K562 (cell line): ENCODE results near the gene IRF1.

Experiments used
- BHLHE40 ChIP-seq: IDR thresholded peaks from 2 replicates; pipeline ENCODE4 v1.6.1; 2011; ENCODE audit warnings: low read length, improper control_type of control experiment
- CCNT2 ChIP-seq: IDR thresholded peaks from 2 replicates; pipeline ENCODE4 v1.6.1; 2011; ENCODE audit warnings: borderline replicate concordance, low read depth, mild to moderate bottlenecking, moderate library complexity, mixed read lengths, low read length; ENCODE audit not compliant: insufficient read length; ENCODE audit errors: extremely low read depth
- CEBPG ChIP-seq, 3 experiments: fragments of 200-800 bp in 1 of 3; sonication (Bioruptor generic) in 1 of 3; sonication (generic) in 1 of 3; formaldehyde crosslinking in 1 of 3; IDR thresholded peaks in 2 of 3; conservative IDR thresholded peaks in 1 of 3; 2 replicates each; pipeline versions ENCODE4 v1.6.1 to v1.8.0; 2016 to 2022; ENCODE audit warnings: missing compliant biosample characterization in 2 of 3, missing genetic modification characterization in 2 of 3, mild to moderate bottlenecking in 1 of 3, missing genetic modification reagents in 1 of 3
- CHD4 ChIP-seq: fragments of 200-600 bp; sonication (generic); IDR thresholded peaks from 3 replicates; pipeline ENCODE4 v1.6.1; 2012; ENCODE audit warnings: low read depth, mild to moderate bottlenecking, mixed read lengths, low read length, inconsistent platforms; ENCODE audit not compliant: insufficient read depth, insufficient replicate concordance, poor library complexity, severe bottlenecking
- FOXA1 ChIP-seq: fragments of 450-650 bp; IDR thresholded peaks from 2 replicates; pipeline ENCODE4 v1.6.1; 2016; ENCODE audit warnings: mild to moderate bottlenecking, borderline replicate concordance
- GTF2F1 ChIP-seq: IDR thresholded peaks from 2 replicates; pipeline ENCODE4 v1.6.1; 2011; ENCODE audit warnings: low read depth, low read length, improper control_type of control experiment
- MCM3 ChIP-seq: fragments of 450-650 bp; IDR thresholded peaks from 2 replicates; pipeline ENCODE4 v1.6.1; 2016
- NCOR1 ChIP-seq: fragments of 450-650 bp; IDR thresholded peaks from 2 replicates; pipeline ENCODE4 v1.6.1; 2016; ENCODE audit warnings: mild to moderate bottlenecking, moderate library complexity
- POLR2A ChIP-seq: fragments of 450-650 bp; conservative IDR thresholded peaks from 2 replicates; pipeline ENCODE4 v1.6.1; 2016
- SP2 ChIP-seq: IDR thresholded peaks from 2 replicates; pipeline ENCODE4 v1.6.1; 2011; ENCODE audit warnings: mild to moderate bottlenecking, low read depth, low read length, moderate library complexity; ENCODE audit not compliant: poor library complexity, severe bottlenecking; ENCODE audit errors: extremely low read depth
- TCF7L2 ChIP-seq: fragments of 150-350 bp; IDR thresholded peaks from 2 replicates; pipeline ENCODE4 v1.6.1; 2016; ENCODE audit warnings: low read depth, mild to moderate bottlenecking, low read length, moderate library complexity
- TF ChIP-seq, protein P1 (sequence below), 3 experiments: IDR thresholded peaks in 2 of 3; conservative IDR thresholded peaks in 1 of 3; 2 replicates each; pipeline ENCODE4 v1.5.1; 2011 to 2012; ENCODE audit warnings: low read length in 3 of 3, mild to moderate bottlenecking in 3 of 3, control low read depth in 2 of 3, improper control_type of control experiment in 1 of 3, inconsistent platforms in 1 of 3, low read depth in 1 of 3, mixed read lengths in 1 of 3, moderate library complexity in 1 of 3; ENCODE audit not compliant: insufficient read depth in 2 of 3
- TF ChIP-seq, protein P2 (sequence below): fragments of 250-450 bp; sonication (Bioruptor Pico); IDR thresholded peaks from 2 replicates; pipeline ENCODE4 v1.8.0; 2021; ENCODE audit warnings: moderate library complexity, mild to moderate bottlenecking, inconsistent platforms
- TF ChIP-seq, protein P3 (sequence below), 2 experiments: fragments of 450-650 bp; formaldehyde crosslinking in 1 of 2; IDR thresholded peaks; 2 replicates each; pipeline versions ENCODE4 v1.4.0 to v1.6.1; 2014 to 2020; ENCODE audit warnings: mild to moderate bottlenecking in 2 of 2, borderline replicate concordance in 1 of 2, low read depth in 1 of 2

DNA sequence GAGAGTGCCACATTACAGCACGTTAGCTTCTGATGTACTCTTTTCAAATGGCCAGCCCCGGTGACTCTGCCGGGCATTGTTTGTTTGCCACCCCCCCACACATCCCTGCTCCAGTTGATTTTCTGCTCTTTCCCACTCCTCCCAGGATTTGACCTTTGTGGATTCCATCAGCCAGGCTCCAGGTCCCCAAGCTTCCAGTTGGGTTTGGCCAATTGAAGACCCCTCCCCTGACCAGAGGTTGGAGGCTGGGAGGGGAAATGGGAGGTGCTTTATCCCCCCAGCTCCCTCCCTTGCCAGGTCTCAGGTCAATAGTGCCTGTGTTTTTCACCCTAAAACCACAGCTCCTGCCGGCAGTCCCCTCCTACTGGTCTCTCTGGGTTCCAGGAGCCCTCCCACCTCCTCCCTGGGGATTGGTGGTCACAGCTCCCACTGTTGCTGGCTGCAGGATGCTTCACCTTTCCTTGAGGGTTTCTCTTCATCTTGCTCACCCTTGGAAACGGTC is 34.9 kb downstream of the IRF1 start:
- TF ChIP-seq TCF7L2 (no peak), MCM3 (no peak), CEBPG (CRISPR knock-in tag; IDR thresholded peaks at IDR 0.05) (no peak), CEBPG (tag; conservative IDR thresholded peaks at IDR 0.05 in 1 of 2, IDR thresholded peaks at IDR 0.05 in 1 of 2) (no peak), NCOR1 (no peak), CCNT2 (no peak), BHLHE40 (no peak), POLR2A (no peak), GTF2F1 (no peak), SP2 (no peak), CHD4 (no peak), FOXA1 (no peak)
- TF ChIP-seq, protein P1, sequence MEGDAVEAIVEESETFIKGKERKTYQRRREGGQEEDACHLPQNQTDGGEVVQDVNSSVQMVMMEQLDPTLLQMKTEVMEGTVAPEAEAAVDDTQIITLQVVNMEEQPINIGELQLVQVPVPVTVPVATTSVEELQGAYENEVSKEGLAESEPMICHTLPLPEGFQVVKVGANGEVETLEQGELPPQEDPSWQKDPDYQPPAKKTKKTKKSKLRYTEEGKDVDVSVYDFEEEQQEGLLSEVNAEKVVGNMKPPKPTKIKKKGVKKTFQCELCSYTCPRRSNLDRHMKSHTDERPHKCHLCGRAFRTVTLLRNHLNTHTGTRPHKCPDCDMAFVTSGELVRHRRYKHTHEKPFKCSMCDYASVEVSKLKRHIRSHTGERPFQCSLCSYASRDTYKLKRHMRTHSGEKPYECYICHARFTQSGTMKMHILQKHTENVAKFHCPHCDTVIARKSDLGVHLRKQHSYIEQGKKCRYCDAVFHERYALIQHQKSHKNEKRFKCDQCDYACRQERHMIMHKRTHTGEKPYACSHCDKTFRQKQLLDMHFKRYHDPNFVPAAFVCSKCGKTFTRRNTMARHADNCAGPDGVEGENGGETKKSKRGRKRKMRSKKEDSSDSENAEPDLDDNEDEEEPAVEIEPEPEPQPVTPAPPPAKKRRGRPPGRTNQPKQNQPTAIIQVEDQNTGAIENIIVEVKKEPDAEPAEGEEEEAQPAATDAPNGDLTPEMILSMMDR (IDR thresholded peaks at IDR 0.05 in 2 of 3, conservative IDR thresholded peaks at IDR 0.05 in 1 of 3; ENCODE audit: insufficient read depth in 2 of 3, low read depth in 1 of 3, low read length in 3 of 3) = no peak
- TF ChIP-seq, protein P2, sequence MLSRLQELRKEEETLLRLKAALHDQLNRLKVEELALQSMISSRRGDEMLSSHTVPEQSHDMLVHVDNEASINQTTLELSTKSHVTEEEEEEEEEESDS (CRISPR knock-in tag) = no peak
- TF ChIP-seq, protein P3, sequence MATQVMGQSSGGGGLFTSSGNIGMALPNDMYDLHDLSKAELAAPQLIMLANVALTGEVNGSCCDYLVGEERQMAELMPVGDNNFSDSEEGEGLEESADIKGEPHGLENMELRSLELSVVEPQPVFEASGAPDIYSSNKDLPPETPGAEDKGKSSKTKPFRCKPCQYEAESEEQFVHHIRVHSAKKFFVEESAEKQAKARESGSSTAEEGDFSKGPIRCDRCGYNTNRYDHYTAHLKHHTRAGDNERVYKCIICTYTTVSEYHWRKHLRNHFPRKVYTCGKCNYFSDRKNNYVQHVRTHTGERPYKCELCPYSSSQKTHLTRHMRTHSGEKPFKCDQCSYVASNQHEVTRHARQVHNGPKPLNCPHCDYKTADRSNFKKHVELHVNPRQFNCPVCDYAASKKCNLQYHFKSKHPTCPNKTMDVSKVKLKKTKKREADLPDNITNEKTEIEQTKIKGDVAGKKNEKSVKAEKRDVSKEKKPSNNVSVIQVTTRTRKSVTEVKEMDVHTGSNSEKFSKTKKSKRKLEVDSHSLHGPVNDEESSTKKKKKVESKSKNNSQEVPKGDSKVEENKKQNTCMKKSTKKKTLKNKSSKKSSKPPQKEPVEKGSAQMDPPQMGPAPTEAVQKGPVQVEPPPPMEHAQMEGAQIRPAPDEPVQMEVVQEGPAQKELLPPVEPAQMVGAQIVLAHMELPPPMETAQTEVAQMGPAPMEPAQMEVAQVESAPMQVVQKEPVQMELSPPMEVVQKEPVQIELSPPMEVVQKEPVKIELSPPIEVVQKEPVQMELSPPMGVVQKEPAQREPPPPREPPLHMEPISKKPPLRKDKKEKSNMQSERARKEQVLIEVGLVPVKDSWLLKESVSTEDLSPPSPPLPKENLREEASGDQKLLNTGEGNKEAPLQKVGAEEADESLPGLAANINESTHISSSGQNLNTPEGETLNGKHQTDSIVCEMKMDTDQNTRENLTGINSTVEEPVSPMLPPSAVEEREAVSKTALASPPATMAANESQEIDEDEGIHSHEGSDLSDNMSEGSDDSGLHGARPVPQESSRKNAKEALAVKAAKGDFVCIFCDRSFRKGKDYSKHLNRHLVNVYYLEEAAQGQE (IDR thresholded peaks at IDR 0.05; ENCODE audit: borderline replicate concordance) = no peak
- TF ChIP-seq, protein P3 (CRISPR knock-in tag; IDR thresholded peaks at IDR 0.05; ENCODE audit: low read depth) = no peak
